WTC11 (cell line): ENCODE measurements around the gene GRIN1.

ENCODE experiments used
- ATF1 ChIP-seq: sonication (generic); formaldehyde crosslinking; IDR thresholded peaks from 2 replicates; pipeline ENCODE4 v1.8.1; 2023; ENCODE audit warnings: mild to moderate bottlenecking, moderate library complexity, missing genetic modification reagents
- EMX1 ChIP-seq: fragments of 250-450 bp; sonication (Bioruptor Pico); IDR thresholded peaks from 2 replicates; pipeline ENCODE4 v1.8.0; 2021; ENCODE audit warnings: mild to moderate bottlenecking
- MXD4 ChIP-seq: fragments of 250-450 bp; sonication (Bioruptor Pico); IDR thresholded peaks from 2 replicates; pipeline ENCODE4 v1.8.0; 2021; ENCODE audit warnings: mild to moderate bottlenecking, moderate library complexity, borderline replicate concordance
- NFYB ChIP-seq: sonication (generic); formaldehyde crosslinking; conservative IDR thresholded peaks from 2 replicates; pipeline ENCODE4 v1.8.0; 2022; ENCODE audit warnings: low read depth, missing genetic modification reagents
- NR3C1 ChIP-seq: sonication (generic); formaldehyde crosslinking; conservative IDR thresholded peaks from 2 replicates; pipeline ENCODE4 v1.8.1; 2023; ENCODE audit warnings: low read depth, mild to moderate bottlenecking, missing genetic modification reagents
- ZNF121 ChIP-seq: sonication (generic); formaldehyde crosslinking; IDR thresholded peaks from 2 replicates; pipeline ENCODE4 v1.8.0; 2023; ENCODE audit warnings: missing genetic modification reagents
- TF ChIP-seq, protein P1 (sequence below): fragments of 200-600 bp; IDR thresholded peaks from 2 replicates; pipeline ENCODE4 v1.8.0; 2022; ENCODE audit warnings: antibody characterized with exemption
- TF ChIP-seq, protein P2 (sequence below): sonication (generic); formaldehyde crosslinking; IDR thresholded peaks from 2 replicates; pipeline ENCODE4 v1.8.0; 2022; ENCODE audit warnings: mild to moderate bottlenecking, missing genetic modification reagents
- TF ChIP-seq, protein P3 (sequence below): fragments of 250-450 bp; sonication (Bioruptor Pico); IDR thresholded peaks from 2 replicates; pipeline ENCODE4 v2.1.2; 2022; ENCODE audit warnings: mild to moderate bottlenecking, moderate library complexity
- TF ChIP-seq, protein P4 (sequence below): fragments of 250-450 bp; sonication (Bioruptor Pico); IDR thresholded peaks from 2 replicates; pipeline ENCODE4 v1.8.0; 2021; ENCODE audit warnings: mild to moderate bottlenecking

DNA sequence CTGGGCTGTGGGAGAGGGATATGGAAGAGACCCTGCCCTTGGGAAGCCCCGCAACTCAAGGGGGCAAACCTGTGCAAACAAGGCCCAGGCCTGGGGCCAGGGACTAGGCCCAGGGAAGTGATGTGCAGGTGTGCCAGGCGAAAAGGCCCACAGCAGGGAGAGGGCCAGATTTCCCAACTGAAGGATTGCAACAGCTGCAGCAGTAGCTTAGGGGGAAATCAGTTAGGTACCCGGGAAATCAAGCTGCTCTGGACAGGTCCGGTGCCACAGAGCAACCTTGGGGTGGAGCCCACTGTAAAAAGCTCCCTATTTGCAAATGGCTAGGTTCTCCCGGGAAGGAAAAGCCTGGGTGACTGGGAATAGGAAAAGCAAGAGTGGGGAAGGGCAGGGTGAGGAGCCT lies 10.4 kb downstream of the GRIN1 start:
- TF ChIP-seq, protein P1, sequence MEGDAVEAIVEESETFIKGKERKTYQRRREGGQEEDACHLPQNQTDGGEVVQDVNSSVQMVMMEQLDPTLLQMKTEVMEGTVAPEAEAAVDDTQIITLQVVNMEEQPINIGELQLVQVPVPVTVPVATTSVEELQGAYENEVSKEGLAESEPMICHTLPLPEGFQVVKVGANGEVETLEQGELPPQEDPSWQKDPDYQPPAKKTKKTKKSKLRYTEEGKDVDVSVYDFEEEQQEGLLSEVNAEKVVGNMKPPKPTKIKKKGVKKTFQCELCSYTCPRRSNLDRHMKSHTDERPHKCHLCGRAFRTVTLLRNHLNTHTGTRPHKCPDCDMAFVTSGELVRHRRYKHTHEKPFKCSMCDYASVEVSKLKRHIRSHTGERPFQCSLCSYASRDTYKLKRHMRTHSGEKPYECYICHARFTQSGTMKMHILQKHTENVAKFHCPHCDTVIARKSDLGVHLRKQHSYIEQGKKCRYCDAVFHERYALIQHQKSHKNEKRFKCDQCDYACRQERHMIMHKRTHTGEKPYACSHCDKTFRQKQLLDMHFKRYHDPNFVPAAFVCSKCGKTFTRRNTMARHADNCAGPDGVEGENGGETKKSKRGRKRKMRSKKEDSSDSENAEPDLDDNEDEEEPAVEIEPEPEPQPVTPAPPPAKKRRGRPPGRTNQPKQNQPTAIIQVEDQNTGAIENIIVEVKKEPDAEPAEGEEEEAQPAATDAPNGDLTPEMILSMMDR, result no peak
- TF ChIP-seq, protein P2, sequence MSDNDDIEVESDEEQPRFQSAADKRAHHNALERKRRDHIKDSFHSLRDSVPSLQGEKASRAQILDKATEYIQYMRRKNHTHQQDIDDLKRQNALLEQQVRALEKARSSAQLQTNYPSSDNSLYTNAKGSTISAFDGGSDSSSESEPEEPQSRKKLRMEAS (CRISPR knock-in tag), result no peak
- TF ChIP-seq NFYB (CRISPR knock-in tag) (no peak), ZNF121 (no peak), ATF1 (CRISPR knock-in tag) (no peak), NR3C1 (CRISPR knock-in tag) (no peak), MXD4 (CRISPR knock-in tag) (no peak), EMX1 (CRISPR knock-in tag) (no peak)
- TF ChIP-seq, protein P3, sequence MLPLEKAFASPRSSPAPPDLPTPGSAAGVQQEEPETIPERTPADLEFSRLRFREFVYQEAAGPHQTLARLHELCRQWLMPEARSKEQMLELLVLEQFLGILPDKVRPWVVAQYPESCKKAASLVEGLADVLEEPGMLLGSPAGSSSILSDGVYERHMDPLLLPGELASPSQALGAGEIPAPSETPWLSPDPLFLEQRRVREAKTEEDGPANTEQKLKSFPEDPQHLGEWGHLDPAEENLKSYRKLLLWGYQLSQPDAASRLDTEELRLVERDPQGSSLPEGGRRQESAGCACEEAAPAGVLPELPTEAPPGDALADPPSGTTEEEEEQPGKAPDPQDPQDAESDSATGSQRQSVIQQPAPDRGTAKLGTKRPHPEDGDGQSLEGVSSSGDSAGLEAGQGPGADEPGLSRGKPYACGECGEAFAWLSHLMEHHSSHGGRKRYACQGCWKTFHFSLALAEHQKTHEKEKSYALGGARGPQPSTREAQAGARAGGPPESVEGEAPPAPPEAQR (CRISPR knock-in tag), result no peak
- TF ChIP-seq, protein P4, sequence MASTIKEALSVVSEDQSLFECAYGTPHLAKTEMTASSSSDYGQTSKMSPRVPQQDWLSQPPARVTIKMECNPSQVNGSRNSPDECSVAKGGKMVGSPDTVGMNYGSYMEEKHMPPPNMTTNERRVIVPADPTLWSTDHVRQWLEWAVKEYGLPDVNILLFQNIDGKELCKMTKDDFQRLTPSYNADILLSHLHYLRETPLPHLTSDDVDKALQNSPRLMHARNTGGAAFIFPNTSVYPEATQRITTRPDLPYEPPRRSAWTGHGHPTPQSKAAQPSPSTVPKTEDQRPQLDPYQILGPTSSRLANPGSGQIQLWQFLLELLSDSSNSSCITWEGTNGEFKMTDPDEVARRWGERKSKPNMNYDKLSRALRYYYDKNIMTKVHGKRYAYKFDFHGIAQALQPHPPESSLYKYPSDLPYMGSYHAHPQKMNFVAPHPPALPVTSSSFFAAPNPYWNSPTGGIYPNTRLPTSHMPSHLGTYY (CRISPR knock-in tag), result no peak
